KG1 (cell line): ENCODE measurements around the gene SLCO1C1.
"Not testable (repeated sequence)": the region's sequence is repeated elsewhere in the genome, so short reads cannot be mapped to it uniquely, and the experiment has no call there.

Experiments
- DNase-seq: peaks from one replicate; lab custom pipeline; 2025; lab: John Stamatoyannopoulos, UW

Gene SLCO1C1

DNA sequence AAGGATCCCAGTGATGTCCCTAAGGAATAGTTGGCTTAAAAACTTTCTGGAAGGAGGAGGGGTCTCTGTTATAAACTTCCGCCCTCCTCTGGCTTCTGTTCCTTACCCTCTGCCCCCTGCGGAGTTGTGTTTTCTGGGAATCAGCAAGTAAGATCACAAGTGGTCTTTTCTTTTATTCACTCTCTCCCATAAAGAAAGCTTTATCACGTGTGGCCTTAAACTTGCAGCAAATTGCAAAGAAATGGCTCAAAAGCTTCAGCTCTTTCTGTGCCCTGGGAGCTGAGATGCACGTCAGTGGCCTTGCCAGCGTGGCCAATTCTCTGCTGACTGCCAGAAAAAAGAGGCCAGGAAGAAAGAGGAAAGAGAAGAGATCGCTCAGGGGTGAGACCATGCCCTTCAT is at the start of gene SLCO1C1:
SLCO1C1 (plus strand) TSS at position 101 of the 400 bp plus-strand sequence. CDS start 4,245 bp downstream, outside the sequence.
- DNase-seq, result no peak

- DNase-seq, result peak; percentile 0
Measured at GRCh38 chr12:20646239-20646827, 48.8 kb upstream of the SLCO1C1 start.

DNA sequence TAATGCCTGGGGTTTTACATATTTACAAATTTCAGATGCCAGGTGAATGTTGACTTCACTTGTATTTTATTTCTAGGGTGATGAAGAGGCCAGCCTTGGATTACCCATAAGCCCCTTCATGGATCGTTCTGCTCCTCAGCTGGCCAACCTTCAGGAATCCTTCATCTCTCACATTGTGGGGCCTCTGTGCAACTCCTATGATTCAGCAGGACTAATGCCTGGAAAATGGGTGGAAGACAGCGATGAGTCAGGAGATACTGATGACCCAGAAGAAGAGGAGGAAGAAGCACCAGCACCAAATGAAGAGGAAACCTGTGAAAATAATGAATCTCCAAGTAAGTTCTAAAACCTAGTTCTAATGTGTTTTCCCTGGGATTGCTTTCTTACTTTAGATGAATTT is 41.3 kb upstream of the SLCO1C1 start:
- DNase-seq, result no peak

DNA sequence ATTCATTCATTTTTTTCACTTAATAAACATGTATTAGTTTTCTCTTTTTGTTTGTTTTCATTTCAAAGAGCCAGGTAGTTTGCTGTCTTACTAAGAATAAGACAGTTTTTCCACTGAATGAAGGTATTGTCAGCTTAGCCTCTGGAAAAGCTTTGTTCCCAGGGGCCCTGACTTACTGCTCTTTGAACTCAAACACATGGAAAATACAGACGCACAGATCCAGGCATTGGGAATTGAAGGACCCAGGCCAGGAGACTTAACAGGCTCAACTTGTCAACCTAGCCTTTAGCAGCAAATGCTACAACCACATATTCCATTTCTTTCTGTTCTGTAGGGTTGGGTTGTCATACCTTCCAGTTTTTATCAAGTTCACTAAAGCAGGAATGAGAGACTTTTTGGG is 38.5 kb upstream of the SLCO1C1 start:
- DNase-seq, result no peak

- DNase-seq, result no peak
Measured at GRCh38 chr12:20657496-20657895, 37.6 kb upstream of the SLCO1C1 start.

GRCh38 chr12:20681334-20681733 is 13.8 kb upstream of the SLCO1C1 start:
- DNase-seq, result no peak

- DNase-seq, result no peak
Measured at GRCh38 chr12:20696181-20696905, 1.2 kb downstream of the SLCO1C1 start.

DNA sequence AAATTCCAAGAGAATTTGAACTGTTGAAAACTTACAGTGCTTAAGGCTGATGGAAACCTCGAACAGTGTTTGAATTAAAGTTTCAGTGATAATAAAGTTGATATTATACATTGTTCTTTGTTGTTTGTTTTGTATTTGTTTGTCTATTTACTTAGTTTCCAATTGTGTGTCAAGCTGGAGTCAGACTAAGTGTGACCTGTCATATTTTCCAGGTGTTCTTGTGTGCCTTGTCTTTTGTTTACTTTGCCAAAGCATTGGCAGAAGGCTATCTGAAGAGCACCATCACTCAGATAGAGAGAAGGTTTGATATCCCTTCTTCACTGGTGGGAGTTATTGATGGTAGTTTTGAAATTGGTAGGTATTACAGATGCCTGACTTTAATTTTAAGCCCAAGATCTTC is 6.0 kb downstream of the SLCO1C1 start:
- no peak for DNase-seq

DNA sequence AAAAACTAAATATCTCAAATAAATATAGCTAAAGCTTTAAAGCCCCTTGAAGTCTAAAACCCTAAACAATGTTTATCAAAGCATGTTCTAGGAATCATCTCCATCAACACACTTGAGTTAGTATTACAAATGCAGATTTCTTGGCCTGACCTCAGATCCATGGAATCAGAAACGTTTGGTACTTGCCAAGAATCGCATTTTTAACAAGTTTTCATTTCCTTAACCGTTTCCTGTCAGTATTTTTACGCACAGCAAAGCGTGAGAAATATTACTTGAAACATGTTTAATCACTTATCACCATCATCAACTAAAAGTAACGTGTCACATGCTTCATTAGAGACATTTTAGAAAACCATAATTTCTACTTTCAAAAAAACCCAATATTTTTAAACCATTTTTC is 9.7 kb downstream of the SLCO1C1 start:
- no peak for DNase-seq

- DNase-seq, result no peak
Measured at GRCh38 chr12:20711846-20712245, 16.7 kb downstream of the SLCO1C1 start.

DNA sequence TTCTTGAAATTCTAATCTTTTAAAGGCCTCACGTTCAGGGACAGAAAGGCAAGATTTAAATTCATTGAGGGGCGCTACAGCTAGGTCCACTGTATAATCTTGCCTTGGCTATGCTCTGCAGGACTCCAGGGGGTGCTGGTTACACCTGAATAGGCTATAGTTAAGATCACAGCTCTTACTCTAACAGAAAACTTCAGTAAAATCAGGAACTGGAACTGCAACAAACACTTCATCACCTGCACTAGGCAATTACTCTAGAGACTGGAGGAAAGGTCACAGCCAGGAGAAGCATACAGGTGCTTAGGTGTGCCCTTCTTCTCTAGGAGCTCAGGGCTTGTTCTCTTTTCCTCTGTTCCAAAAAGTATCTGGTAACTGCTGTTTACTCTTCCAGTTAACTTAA is 20.9 kb downstream of the SLCO1C1 start:
- DNase-seq, result no peak

GRCh38 chr12:20716985-20717384 is 21.9 kb downstream of the SLCO1C1 start:
- no peak for DNase-seq

GRCh38 chr12:20718294-20718693 is 23.2 kb downstream of the SLCO1C1 start:
- DNase-seq, result no peak

DNA sequence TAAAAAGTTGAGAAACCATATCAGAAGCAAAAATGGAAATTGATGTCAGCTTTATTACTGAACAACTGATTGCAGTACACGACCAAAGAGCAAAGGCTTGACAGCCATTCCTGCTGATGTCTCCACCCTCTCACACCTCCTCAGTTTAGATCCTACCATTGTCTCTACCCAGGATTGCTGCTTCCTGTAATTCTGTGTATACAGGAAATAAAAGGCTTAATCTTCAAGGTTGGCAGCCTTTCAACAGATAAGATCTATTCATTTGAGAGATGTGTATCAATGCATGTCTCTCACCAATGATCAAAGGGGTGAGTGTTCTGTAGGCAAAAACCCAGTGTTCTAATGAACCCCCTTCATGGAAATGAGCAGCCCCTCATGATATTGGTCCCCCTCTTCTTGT is 27.0 kb downstream of the SLCO1C1 start:
- DNase-seq, result no peak

DNA sequence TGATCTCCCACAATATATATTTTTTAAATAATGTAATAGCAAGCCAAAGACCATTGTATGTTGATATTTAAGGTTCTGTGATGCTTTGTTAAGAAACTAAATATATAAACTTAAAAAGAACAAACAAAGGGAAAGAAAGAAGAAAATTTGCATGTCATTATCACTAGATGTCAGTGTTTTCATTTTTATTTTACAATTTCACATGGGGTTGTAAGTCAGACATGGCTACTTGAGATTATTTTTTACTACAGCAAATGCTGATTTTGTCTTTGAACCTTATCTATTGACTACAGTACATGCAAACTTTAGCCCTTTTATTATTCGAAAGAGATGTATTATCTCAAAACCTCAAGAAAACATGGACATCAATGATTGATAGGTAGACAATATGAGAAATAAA is 36.1 kb downstream of the SLCO1C1 start:
- DNase-seq, result no peak

GRCh38 chr12:20740972-20741371 is 45.8 kb downstream of the SLCO1C1 start:
- no peak for DNase-seq

DNA sequence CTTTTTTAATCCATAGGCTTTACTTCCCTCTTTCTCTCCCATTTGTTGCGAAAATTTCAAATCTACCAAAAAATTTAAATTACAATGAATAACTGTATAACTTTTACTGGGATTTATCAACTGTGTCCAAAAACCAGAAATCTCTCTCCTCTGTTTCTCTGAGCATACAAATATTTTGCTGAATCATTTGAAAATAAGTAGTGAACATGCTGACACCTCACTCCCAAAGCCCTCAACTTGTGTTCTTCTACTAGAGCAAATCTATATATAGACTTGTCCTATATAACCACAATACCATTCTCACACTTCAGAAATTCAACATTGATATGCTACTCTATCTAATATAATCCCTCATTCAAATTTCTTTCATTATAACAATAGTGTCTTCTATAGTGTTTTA is 53.1 kb downstream of the SLCO1C1 start:
- DNase-seq, result no peak

DNA sequence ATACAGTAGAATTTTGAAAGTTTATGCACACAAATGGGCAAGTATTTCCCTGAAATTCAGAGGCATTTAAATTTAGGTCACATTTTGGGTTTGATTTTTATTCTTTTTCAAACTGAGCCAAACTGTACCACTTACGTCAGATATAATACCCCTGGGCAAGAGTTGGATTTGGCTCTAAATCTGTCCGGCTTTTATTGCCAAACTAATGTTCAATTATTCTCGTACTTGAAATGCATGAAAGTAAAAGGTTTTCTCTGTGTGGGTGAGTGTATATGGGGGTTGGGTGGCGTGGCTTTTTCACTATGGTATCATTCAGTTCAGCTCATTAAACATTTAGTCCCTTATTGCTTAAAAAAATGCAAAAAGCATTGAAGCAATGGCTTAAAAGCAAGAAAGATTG is 55.9 kb downstream of the SLCO1C1 start:
- DNase-seq, result no peak

- DNase-seq, result no peak
Measured at GRCh38 chr12:20777420-20777819, 82.3 kb downstream of the SLCO1C1 start.

- DNase-seq, result no peak
Measured at GRCh38 chr12:20778969-20779368, 83.8 kb downstream of the SLCO1C1 start.

- DNase-seq, result not testable (repeated sequence)
Measured at GRCh38 chr12:20779971-20780370, 84.8 kb downstream of the SLCO1C1 start.

GRCh38 chr12:20783796-20784357 is 88.7 kb downstream of the SLCO1C1 start:
- not testable (repeated sequence) for DNase-seq

DNA sequence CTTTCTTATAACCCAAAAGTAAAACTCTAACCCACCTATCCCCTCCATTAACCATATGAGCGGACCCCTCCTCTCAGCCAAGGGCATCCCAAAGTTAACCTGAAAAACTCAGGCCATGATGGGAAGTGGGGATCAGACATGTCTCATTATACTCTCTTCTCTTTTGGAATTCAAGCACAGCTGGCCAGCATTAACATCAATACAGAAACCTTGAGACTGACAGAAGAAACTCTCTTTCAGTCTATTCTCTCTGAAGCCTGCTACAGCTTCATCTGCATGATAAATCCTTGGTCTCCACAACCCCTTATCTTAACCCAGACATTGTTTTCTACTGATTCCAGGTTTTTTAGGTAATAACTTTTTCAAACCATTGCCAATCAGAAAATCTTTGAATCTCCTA is 97.8 kb downstream of the SLCO1C1 start:
- DNase-seq, result no peak

DNA sequence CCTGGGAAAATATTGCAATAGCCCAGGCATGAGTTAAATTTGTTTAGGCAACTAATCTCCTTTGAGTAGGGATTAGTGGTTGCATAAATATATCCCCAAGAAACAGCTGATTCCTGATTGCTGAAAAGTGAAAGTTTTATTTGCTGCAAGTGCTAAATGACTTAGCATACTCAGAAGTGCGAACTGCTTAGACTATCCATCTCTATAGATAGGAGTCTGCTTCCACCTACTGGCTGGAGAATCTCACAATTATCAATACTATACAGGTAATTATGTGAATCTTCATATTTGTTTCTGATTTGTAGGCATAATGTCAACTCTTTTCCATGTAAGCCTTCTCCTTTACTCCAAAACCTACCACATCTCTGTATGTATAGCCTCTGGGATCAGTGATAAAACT is 103.4 kb downstream of the SLCO1C1 start:
- no peak for DNase-seq
